Left lung (tissue), 10 donors: ENCODE measurements around the gene CCDC9B. TPM values are rescaled to one million over a fixed set of nuclear protein-coding genes. Genes with fewer than 3 reads are reported as not detected.
A peak's percentile ranks its signal among the peaks of the same experiment; 100 is the strongest.

Source experiments
- ATAC-seq: fragments of 200-7000 bp; cut with Tn5 transposase; one replicate; pipeline ENCODE4 v1.9.1; 2020; ENCODE audit warnings: moderate library complexity
- DNase-seq, 4 donors: peaks; one replicate each; pipeline ENCODE4 v3.0.0-alpha.2; 2013 to 2020
- H3K27ac ChIP-seq, 2 donors: fragments of 200-600 bp; sonication (generic) in 1 of 2; one replicate each; pipeline versions ENCODE4 v1.5.0 to v1.8.0; 2020 to 2021
- H3K27me3 ChIP-seq, 2 donors: fragments of 200-600 bp; sonication (generic) in 1 of 2; one replicate each; pipeline versions ENCODE4 v1.5.0 to v1.8.0; 2020 to 2021
- H3K36me3 ChIP-seq, 2 donors: fragments of 200-600 bp; sonication (generic) in 1 of 2; one replicate each; pipeline versions ENCODE4 v1.5.0 to v1.8.0; 2020 to 2021
- H3K4me1 ChIP-seq, 2 donors: fragments of 200-600 bp; one replicate each; pipeline ENCODE4 v1.8.0; 2021
- H3K4me3 ChIP-seq, 2 donors: fragments of 200-600 bp; sonication (generic) in 1 of 2; one replicate each; pipeline versions ENCODE4 v1.5.0 to v1.8.0; 2020 to 2021; ENCODE audit warnings: mild to moderate bottlenecking in 1 of 2
- H3K9me3 ChIP-seq, 2 donors: fragments of 200-600 bp; sonication (generic) in 1 of 2; one replicate each; pipeline versions ENCODE4 v1.5.0 to v1.8.0; 2020 to 2021
- intact Hi-C, 2 donors: fragments of 100-400 bp; cut with DNase I; formaldehyde crosslinking; loops; one replicate each; pipeline versions ENCODE4 v1.11.2 to v1.14.2; 2022
- polyA plus RNA-seq, 6 donors: library from polyadenylated mRNA; unstranded; fragments of 120-200 nt; gene quantifications; one replicate each; pipeline ENCODE4 v1.2.1, GENCODE V29; 2013; ENCODE audit not compliant: insufficient read length in 6 of 6
- total RNA-seq, 2 donors: library from RNA; stranded (reverse); fragmentation: NEBNext Ultra II Directional; extraction: Animal tissue kit (Norgen Biotek cat#: 25700); gene quantifications; one replicate each; pipeline ENCODE4 v1.2.1, GENCODE V29; 2021
- TF ChIP-seq, protein P1 (sequence below), 2 donors: fragments of 200-600 bp; sonication (generic) in 1 of 2; IDR thresholded peaks; one replicate each; pipeline versions ENCODE4 v1.5.0 to v1.8.0; 2021; ENCODE audit warnings: antibody characterized with exemption in 2 of 2
- donor health status: DM: no; HTN: yes; CAD: no.
- donor health status: DM: no; HTN: no; CAD: no.

The CCDC9B gene
- total and polyA plus RNA-seq, 8 donors = 4.5 to 65.4 (median 9.1) TPM

DNA sequence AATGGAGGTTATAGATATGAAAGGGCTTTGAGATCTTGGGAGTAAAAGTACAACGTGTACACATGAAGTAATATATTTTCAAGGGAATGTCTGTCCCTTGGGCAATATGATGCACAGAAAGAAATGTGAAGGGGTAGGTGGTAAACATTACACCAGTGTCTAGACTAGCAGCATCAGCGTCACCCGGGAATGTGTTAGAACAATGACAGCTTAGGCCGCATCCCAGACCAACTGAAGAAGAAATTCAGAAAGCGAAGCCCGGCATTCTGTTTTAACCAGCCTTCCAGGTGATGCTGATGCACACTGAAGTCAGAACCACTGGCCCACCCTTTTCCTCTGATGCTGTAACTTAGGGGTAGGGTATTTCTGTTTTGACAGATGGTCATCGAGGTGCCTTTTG lies 10.9 kb downstream of the CCDC9B start:
- peaks cover 0 to 8% of the 10 kb centered on the region in 2 donors for H3K36me3 ChIP-seq
- intact Hi-C loops = no loop called here
- H3K4me1 ChIP-seq = peaks cover 28 to 98% of the 10 kb centered on the region in 2 donors
- no peaks in the 10 kb centered on the region for H3K27me3 ChIP-seq
- no peak overlapping the region for H3K4me3 ChIP-seq
- H3K9me3 ChIP-seq = no peaks in the 10 kb centered on the region
- TF ChIP-seq, protein P1, sequence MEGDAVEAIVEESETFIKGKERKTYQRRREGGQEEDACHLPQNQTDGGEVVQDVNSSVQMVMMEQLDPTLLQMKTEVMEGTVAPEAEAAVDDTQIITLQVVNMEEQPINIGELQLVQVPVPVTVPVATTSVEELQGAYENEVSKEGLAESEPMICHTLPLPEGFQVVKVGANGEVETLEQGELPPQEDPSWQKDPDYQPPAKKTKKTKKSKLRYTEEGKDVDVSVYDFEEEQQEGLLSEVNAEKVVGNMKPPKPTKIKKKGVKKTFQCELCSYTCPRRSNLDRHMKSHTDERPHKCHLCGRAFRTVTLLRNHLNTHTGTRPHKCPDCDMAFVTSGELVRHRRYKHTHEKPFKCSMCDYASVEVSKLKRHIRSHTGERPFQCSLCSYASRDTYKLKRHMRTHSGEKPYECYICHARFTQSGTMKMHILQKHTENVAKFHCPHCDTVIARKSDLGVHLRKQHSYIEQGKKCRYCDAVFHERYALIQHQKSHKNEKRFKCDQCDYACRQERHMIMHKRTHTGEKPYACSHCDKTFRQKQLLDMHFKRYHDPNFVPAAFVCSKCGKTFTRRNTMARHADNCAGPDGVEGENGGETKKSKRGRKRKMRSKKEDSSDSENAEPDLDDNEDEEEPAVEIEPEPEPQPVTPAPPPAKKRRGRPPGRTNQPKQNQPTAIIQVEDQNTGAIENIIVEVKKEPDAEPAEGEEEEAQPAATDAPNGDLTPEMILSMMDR (IDR thresholded peaks at IDR 0.05) = no peak
- DNase-seq = no peak
- peak overlapping the region; percentile 41 to 63 for H3K27ac ChIP-seq
- ATAC-seq = no peak

- H3K27me3 ChIP-seq = no peaks in the 10 kb centered on the region
- no peak overlapping the region for H3K4me3 ChIP-seq
- DNase-seq = no peak
- H3K27ac ChIP-seq = no peak overlapping the region
- no peak for ATAC-seq
- intact Hi-C loops = no loop called here
- TF ChIP-seq, protein P1 (IDR thresholded peaks at IDR 0.05) = no peak
- H3K4me1 ChIP-seq = peaks cover 26 to 93% of the 10 kb centered on the region in 2 donors
- peaks cover 0 to 8% of the 10 kb centered on the region in 2 donors for H3K36me3 ChIP-seq
- no peaks in the 10 kb centered on the region for H3K9me3 ChIP-seq
Observed at GRCh38 chr15:40328751-40329150, 12.0 kb downstream of the CCDC9B start.

DNA sequence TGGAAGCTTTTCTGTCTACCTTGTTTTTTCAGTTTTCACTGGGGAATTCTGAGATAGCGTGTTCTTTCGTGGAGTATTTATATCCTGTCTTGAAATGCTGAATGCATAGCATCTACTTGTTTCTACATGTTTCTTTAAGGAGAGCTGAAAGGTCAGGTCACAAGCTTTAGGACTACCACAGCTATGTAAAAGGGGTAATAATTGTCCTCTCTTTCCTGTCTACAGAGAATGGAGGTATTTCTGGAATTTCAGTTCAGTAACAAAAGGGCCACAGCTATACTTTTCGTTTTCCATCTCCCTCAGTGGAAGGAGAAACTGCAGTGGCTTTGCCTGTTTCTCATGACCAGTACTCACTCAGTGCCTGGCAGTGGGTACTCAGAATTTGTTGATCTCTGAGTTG lies 12.6 kb downstream of the CCDC9B start:
- Histone ChIP-seq H3K36me3 (peaks cover 0 to 8% of the 10 kb centered on the region in 2 donors), H3K4me1 (peaks cover 26 to 89% of the 10 kb centered on the region in 2 donors), H3K4me3 (no peak overlapping the region), H3K27me3 (no peaks in the 10 kb centered on the region), H3K9me3 (no peaks in the 10 kb centered on the region), H3K27ac (no peak overlapping the region)
- intact Hi-C loops = no loop called here
- TF ChIP-seq, protein P1 (IDR thresholded peaks at IDR 0.05) = no peak
- DNase-seq = no peak
- no peak for ATAC-seq

GRCh38 chr15:40327457-40327856 lies 13.3 kb downstream of the CCDC9B start:
- TF ChIP-seq, protein P1 (IDR thresholded peaks at IDR 0.05) = no peak
- Histone ChIP-seq H3K36me3 (peaks cover 0 to 8% of the 10 kb centered on the region in 2 donors), H3K9me3 (no peaks in the 10 kb centered on the region), H3K4me3 (no peak overlapping the region), H3K27me3 (no peaks in the 10 kb centered on the region), H3K27ac (no peak overlapping the region), H3K4me1 (peaks cover 26 to 88% of the 10 kb centered on the region in 2 donors)
- intact Hi-C loops = no loop called here
- ATAC-seq (no peak), DNase-seq (peak in 1 of 4 donors; percentile 26)

GRCh38 chr15:40325700-40326099 lies 15.0 kb downstream of the CCDC9B start:
- ATAC-seq (no peak), DNase-seq (no peak)
- H3K4me3 ChIP-seq = peak overlapping the region in 1 of 2 donors; percentile 86
- peaks cover 23 to 77% of the 10 kb centered on the region in 2 donors for H3K4me1 ChIP-seq
- no peaks in the 10 kb centered on the region for H3K27me3 ChIP-seq
- H3K36me3 ChIP-seq = peaks cover 0 to 8% of the 10 kb centered on the region in 2 donors
- intact Hi-C loops = no loop called here
- no peaks in the 10 kb centered on the region for H3K9me3 ChIP-seq
- H3K27ac ChIP-seq = peak overlapping the region in 1 of 2 donors; percentile 21
- TF ChIP-seq, protein P1 (IDR thresholded peaks at IDR 0.05) = no peak
